ENCODE measurements around the gene ZMAT3.

The ZMAT3 gene

DNA sequence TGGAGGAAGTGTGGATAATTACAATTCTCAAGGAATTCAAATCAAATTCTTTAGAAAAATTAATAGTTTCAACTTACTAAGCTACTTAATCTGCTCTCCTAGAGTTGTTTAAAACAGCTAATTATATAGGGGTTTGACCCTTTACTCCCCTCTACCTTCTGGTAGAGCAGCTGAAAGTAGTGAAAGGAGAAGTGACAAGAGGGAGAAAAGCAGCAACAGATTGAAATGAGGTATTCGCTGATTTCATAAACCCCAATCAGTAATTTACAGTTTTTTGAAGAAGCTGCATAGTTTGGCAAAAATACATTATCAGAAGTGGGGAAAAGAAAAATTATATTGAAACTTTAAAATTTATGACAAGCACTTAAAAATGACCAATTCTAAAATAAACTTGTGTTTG is 52.8 kb downstream of the ZMAT3 start:
- DNase-seq = no peak

DNA sequence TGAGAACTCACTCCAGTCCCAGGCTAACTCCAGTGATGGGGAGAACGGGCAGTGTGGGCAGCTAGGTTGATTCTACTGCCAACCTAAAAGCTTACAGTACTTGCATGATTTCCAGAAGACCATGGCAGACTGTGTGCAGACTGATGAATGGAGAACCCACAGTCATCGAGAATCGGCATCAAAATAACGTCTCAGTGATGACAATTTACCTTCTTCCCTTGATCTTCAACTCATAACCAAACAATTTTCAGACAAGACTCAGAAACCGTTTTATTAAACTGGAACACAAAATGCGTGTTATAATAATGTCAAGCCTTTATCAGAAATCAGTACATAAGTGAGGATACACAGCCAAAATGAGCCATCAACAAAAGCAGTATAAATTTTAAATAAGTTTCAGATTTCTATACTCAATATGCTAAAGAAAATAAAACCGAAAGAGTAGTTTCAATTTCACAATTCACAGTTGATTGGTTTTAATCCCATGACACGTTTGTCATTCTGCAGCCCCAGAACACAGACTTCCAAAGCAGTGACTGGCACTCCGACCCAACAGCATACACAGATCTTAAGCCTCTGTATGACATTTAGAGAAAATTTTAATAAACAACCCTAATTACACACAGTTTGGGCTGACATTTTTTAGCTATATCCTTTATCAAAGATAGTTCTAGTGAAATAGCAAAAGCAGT is 54.5 kb downstream of the ZMAT3 start:
- DNase-seq = no peak

DNA sequence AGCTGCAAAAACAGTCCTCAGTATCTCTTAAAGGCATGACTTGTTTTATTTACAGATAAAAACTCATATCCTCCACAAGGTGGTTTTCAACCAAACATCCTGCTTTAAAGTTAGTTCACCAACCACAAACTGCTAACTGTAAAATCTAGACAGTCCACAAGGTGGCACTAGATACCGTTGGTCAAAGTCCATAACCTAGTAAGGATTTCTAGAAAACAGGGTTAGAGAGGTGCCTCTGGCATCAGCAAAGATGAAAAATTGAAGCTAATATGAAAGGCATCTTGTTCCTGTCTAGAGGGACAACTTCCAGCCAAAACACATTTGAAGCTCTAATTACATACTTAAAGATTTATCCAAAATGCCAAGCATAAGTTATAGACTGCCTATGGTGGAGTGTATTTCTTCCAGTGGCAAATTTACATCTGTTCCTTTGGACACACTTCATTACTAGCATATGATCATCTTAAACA is 56.0 kb downstream of the ZMAT3 start:
- DNase-seq = peak; percentile 41

DNA sequence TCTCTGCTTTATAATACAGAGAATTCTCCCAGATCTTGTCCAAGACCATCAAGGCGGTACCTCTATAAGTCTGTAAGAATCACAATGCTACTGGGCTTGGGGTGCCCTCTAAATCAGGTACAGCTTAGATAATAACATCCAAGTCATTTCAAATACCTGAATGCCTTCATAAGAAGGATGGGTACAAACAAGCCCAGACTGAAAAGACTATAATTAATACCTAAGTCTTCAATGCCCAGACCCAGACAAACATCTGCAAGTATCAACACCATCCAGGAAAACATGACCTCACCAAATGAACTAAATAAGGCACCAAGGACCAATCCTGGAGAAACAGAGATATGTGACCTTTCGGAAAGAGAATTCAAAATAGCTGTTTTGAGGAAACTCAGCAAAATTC is 65.9 kb downstream of the ZMAT3 start:
- no peak for DNase-seq

DNA sequence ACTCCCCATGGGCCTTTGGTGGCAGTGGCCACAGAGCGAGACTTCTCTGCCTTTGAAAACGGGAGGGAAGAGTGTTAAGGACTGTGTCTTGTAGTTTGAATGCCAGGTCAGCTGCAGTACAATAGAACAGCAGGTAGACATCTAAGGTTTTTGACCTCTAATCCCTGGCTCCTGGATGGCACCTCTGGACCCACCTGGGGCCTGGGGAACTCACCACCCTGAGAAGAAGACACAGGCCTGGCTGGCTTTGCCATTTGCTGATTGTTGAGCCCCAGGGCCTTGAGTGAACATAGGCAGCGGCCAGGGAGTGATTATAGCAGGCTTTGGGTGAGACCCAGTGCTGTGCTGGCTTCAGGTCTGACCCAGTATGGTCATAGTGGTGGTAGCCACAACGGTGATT is 66.4 kb downstream of the ZMAT3 start:
- DNase-seq = no peak

DNA sequence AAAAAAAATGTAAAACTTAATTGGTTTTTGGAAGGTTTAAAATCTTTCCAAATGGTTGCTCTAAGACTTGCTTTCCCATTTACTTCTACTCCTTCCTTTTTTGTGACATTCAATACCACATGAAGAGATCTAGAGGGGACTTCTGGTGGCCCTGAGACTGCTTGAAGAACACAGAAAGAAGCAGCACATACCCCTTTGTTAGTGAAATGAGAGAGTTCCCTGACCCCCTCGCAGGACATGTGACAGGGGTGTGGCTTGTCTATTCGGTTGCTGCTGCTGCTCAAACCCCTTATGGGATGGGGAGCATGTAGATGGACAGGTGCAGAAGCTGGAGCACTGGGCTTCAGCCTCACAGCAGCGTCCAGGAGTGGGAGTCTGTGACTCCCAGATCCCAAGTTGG is 71.0 kb downstream of the ZMAT3 start:
- DNase-seq = no peak

DNA sequence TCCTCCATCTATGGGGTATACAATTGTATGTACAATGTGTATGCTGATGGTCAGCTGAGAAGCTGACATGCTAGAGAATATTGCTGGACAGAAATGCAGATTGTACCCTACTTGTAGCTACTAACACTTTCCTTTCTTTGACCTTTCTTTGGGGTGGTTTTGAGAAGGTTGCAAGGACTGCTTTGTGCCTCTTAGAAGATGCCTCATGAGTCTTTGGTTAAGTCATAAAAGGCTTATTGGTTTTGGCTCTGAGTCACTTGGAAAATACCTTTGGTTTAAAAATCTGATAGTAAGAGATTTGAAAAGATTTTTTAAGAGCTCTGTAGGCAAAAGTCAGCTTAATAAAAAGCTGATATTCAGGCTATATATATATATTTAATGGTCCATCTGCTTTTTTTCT is 71.5 kb downstream of the ZMAT3 start:
- no peak for DNase-seq

DNA sequence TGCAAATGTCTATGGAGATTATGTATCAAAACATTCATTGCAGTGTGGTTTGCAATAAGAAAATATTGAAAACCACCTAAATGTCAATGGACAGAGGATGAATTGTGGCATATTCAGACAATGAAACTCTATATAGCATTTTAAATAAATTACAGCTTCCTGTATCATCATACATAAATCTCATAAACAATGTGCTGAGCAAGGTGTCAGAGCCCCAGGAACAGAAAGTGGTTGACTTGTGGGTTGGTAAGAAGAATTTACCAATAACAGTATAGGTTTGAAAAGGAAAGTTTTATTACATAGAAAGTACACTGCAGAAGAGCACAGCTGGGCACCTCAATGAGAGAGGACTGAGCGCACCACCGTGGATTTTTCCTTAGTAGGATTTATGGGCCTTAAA is 75.2 kb downstream of the ZMAT3 start:
- DNase-seq = no peak

DNA sequence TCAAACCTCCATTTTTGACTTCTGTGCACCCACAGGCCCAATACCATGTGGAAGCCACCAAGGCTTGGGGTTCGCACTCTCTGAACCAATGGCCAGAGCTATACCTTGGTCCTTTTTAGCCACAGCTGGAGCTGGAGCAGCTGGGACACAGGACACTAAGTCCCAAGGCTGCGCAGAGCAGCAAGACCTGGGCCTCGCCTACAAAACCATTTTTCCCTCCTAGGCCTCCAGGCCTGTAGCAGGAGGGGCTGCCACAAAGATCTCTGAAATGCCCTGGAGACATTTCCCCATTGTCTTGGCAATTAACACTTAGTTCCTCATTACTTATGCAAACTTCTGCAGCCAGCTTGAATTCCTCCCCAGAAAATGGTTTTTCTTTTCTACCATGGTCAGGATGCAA is 81.3 kb downstream of the ZMAT3 start:
- no peak for DNase-seq

DNA sequence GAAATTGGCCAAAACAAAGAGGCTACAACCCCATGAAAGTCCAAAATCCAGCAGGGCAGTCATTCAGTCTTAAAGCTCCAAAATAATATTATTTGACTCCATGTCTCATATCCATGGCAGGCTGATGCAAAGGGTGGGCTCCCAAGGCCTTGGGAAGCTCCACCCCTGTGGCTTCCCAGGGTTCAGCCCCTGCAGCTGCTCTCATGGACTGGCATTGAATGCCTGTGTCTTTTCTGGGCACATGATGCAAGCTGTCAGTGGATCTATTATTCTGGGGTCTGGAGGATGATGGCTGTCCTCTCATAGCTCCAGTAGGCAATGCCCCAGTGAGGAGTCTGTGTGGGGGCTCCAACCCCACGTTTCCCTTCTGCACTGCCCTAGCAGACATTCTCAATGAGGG is 81.8 kb downstream of the ZMAT3 start:
- DNase-seq = no peak

DNA sequence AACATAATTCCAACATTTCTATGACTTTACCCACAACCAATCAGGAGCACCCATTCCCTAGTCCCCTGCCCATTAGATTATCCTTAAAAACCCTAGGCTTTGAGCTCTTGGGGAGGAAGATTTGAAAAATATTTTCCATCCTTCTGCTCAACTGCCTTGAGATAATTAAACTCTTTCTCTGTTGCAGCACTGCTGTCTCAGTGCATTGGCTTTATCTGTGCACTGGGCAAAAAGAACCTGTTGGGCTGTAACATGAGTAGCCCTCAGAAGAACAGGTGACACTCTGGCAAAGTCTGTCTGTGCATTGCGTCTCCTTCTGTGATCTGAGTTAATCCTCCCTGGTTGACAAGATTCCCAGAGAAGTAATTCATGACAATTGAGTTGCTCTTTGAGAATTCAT is 83.9 kb downstream of the ZMAT3 start:
- no peak for DNase-seq

DNA sequence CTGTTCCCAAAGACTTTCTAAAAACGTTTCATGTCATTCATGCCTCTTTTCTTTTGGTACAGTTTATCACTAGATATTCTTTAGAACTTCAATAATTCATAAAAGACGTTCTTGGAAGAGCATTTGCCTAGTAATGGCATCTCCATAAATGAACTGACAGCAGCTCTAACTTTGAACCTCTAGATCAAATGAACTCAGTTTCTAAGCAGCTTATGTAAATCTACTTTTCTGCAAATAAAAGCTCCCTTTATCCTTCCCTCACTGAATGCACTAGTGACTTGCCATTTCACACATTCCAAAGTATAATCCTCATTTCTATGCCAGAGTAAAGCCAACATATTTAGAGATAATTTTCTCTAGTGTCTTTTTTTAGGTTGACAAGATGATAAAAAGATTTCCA is 85.2 kb downstream of the ZMAT3 start:
- no peak for DNase-seq

DNA sequence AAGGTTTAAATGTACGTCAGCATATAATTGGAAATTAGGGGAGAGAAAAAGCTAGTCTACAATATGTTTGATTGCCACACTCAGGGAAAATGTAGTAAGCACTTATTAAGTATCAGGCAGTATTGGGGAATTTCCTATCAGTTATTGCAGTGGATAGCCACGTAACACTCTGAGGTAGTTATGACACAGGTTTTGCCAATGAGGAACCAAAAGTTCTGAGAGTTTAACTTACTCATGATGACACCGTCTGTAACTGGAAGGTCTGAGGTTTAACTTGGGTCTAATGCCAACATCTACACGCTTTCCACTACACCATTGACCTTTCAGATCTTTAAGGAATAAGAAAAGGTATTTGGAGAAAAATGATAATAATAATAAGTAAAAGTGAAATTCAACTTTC is 89.5 kb downstream of the ZMAT3 start:
- DNase-seq = no peak

DNA sequence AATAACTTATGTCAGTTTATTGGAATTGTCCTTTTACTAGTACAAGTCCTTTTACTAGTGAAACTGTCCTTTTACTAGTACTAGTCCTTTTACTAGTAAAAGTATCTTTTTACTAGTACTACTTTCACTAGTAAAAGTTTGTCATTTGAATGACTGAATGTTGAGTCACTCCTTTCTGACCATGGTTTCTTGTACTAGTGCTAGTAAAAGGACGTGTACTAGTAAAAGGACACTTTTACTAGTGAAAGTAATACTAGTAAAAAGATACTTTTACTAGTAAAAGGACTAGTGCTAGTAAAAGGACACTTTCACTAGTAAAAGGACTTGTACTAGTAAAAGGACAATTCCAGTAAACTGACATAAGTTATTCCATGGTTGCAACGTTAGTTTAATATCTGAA is 96.3 kb downstream of the ZMAT3 start:
- DNase-seq = no peak

DNA sequence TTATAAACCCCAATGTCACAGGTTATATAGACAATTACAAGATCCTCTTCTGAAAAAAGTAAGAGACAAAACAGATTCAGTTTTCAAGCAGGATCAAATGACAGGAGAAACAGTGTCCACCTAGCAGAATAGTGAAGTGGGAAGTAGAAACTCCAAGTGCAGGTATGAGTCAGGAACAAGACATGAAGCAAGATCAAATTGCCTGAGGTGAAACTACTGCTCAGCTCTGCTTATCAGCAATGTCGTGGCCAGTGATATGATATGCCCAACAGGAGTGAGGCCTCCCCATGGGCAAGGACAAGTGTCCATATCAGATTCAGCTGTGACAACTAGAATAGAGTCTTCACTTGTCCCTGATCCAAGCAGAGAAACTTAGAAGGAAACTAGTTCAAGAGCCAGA is 100.0 kb downstream of the ZMAT3 start:
- no peak for DNase-seq

DNA sequence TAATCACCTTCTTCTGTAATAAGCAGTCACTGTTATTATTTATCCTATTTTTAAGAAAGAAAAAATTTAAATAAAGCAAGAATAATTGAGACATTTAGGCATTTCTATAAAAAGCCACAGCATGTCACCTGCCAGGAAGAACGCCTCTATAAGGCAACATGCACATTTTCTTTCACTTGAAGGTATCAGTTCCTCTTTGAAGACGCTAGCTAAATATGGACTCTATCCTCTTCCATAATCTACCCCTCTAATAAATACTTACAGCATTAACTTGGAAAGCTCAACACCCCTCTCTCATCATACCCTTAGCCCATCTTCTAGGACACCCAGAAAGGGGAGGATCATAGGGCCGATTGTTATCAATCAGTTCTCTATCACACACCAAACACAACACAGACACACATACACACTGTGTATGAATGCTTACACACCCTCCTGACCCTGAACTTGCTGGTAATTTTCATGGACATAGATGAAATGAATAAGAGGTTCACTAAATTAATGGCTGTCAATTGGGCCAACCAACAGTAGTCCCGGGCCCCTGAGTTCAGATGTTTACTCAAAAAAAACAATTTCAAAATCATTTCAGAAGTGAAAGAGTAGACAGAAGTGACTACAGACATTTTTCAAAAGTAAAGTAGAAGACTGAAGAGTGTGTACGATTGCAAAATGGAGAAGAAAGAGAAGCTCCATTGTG is 102.5 kb downstream of the ZMAT3 start:
- no peak for DNase-seq
